ENCODE measurements around the gene TRIM25.

DNA sequence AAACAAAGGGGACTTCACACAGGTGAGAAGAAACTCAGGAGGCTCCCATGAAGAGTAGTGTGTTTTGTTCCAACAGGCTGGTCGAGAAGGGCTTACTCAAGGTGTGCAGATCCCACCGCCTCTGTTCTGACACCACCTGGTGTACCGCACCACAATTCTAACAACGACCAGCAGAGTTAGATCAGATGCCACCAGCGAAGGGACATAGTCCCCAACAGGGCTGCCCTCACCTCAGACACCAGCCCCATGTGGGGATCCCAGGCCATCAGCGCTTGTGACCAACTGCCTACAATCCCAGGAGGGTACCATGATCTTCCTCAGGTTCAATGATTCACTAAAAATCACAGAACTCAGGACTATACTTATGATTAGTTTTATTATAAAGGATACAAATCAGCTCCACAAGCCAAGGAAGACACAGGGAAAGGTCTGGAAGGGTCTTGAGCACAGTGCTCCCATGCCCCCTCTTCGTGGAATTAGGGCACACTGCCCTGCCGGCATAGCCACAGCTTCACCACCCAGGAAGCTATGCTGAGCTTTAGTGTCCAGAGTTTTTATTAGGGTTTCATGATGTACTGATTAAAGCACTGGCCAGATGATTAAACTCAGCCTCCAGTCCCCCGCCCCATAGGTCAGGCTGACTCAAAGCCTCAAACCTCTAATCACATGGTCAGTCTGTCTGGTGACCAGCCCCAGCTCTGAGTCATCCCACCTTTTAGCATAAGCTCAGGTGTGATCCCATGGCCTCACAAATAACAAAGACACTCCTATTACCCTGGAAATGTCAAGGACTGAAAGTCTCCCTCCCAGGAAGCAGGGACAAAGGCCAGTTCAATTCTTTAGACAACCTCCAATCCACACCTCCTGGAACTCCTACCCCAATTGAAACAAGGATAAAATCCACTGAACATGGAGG, 26.0 kb downstream of the TRIM25 start:
- TF ChIP-seq POLR2A (IDR thresholded peaks at IDR 0.05) = no peak
- TF ChIP-seq, protein P1, sequence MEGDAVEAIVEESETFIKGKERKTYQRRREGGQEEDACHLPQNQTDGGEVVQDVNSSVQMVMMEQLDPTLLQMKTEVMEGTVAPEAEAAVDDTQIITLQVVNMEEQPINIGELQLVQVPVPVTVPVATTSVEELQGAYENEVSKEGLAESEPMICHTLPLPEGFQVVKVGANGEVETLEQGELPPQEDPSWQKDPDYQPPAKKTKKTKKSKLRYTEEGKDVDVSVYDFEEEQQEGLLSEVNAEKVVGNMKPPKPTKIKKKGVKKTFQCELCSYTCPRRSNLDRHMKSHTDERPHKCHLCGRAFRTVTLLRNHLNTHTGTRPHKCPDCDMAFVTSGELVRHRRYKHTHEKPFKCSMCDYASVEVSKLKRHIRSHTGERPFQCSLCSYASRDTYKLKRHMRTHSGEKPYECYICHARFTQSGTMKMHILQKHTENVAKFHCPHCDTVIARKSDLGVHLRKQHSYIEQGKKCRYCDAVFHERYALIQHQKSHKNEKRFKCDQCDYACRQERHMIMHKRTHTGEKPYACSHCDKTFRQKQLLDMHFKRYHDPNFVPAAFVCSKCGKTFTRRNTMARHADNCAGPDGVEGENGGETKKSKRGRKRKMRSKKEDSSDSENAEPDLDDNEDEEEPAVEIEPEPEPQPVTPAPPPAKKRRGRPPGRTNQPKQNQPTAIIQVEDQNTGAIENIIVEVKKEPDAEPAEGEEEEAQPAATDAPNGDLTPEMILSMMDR (IDR thresholded peaks at IDR 0.05) = no peak
